A673 (cell line): ENCODE data around the gene FHL1. TPM values are rescaled to one million over a fixed set of nuclear protein-coding genes. Genes with fewer than 3 reads are reported as not detected.

Experiments used
- BruUV-seq: library from RNA; stranded (reverse); fragments of 400-500 nt; replicated peaks from 2 replicates; lab custom pipeline; 2021; lab: Mats Ljungman, UMichigan
- CTCF ChIA-PET: fragments of 300-600 bp; sonication (Branson Sonifier 250); formaldehyde crosslinking; loops from one replicate; lab custom pipeline; 2022; ENCODE audit warnings: antibody characterized with exemption; lab: Charles Lee
- POLR2A ChIA-PET: fragments of 300-600 bp; sonication (Branson Sonifier 250); formaldehyde crosslinking; loops from one replicate; lab custom pipeline; 2022; ENCODE audit warnings: antibody characterized with exemption; ENCODE audit not compliant: low non-redundant PET; lab: Charles Lee
- DNase-seq: peaks from one replicate; pipeline ENCODE4 v3.0.0-alpha.2; 2015; ENCODE audit warnings: low spot score
- H3K27ac ChIP-seq: fragments of 200-600 bp; sonication (generic); 2 replicates; pipeline ENCODE4 v1.5.1; 2016; ENCODE audit warnings: mixed run types, low read depth, mild to moderate bottlenecking, mixed read lengths, antibody characterized with exemption, low read length; ENCODE audit not compliant: poor library complexity, severe bottlenecking
- H3K27me3 ChIP-seq: fragments of 200-600 bp; sonication (generic); replicated peaks from 2 replicates; pipeline ENCODE4 v1.6.1; 2017; ENCODE audit warnings: mixed run types, low read depth, mild to moderate bottlenecking, mixed read lengths, antibody characterized with exemption, low read length; ENCODE audit not compliant: insufficient read depth, poor library complexity
- H3K36me3 ChIP-seq: fragments of 200-600 bp; sonication (generic); 2 replicates; pipeline ENCODE4 v1.6.1; 2016; ENCODE audit warnings: mixed run types, mild to moderate bottlenecking, mixed read lengths, antibody characterized with exemption, low read length; ENCODE audit not compliant: insufficient read depth, poor library complexity, severe bottlenecking
- H3K4me1 ChIP-seq: fragments of 200-600 bp; sonication (generic); 2 replicates; pipeline ENCODE4 v1.6.1; 2017; ENCODE audit warnings: mixed run types, mild to moderate bottlenecking, mixed read lengths, antibody characterized with exemption, low read length; ENCODE audit not compliant: insufficient read depth, poor library complexity, severe bottlenecking
- H3K4me3 ChIP-seq: fragments of 200-600 bp; sonication (generic); 2 replicates; pipeline ENCODE4 v1.5.1; 2016; ENCODE audit warnings: low read depth, mixed run types, mild to moderate bottlenecking, mixed read lengths, low read length; ENCODE audit not compliant: poor library complexity, severe bottlenecking
- H3K9me3 ChIP-seq: fragments of 200-600 bp; sonication (generic); 2 replicates; pipeline ENCODE4 v1.6.1; 2016; ENCODE audit warnings: mixed run types, low read depth, mild to moderate bottlenecking, mixed read lengths, antibody characterized with exemption, low read length; ENCODE audit not compliant: poor library complexity, severe bottlenecking
- CTCF ChIP-seq: fragments of 300-800, 200-600 bp; sonication (generic); conservative IDR thresholded peaks from 2 replicates; pipeline ENCODE4 v1.5.1; 2017; ENCODE audit warnings: low read depth, mild to moderate bottlenecking, antibody characterized with exemption, low read length, moderate library complexity, mixed read lengths
- EZH2 ChIP-seq: fragments of 200-600 bp; sonication (generic); IDR thresholded peaks from 2 replicates; pipeline ENCODE4 v1.6.1; 2017; ENCODE audit warnings: borderline replicate concordance, low read depth, mild to moderate bottlenecking, mixed read lengths, antibody characterized with exemption, low read length; ENCODE audit not compliant: poor library complexity, severe bottlenecking
- intact Hi-C: fragments of 100-400 bp; cut with micrococcal nuclease; formaldehyde crosslinking; loops from one replicate; pipeline ENCODE4 v1.10.0; 2022; ENCODE audit not compliant: unreplicated experiment
- total RNA-seq: library from RNA; stranded (reverse); gene quantifications from 2 replicates; pipeline ENCODE4 v1.2.3, GENCODE V29; 2021

Gene FHL1
- total RNA-seq, 1 experiment from 2014 or later = 14.9 TPM

- H3K9me3 ChIP-seq = no peaks in the 10 kb centered on the region
- no peaks in the 10 kb centered on the region for H3K36me3 ChIP-seq
- ChIA-PET POLR2A (no interaction called here), CTCF (no interaction called here)
- TF ChIP-seq EZH2 (no peak), CTCF (no peak)
- intact Hi-C loops = no loop called here
- BruUV-seq = no TSS peak
- H3K27me3 ChIP-seq = no peaks in the 10 kb centered on the region
- H3K4me1 ChIP-seq = no peaks in the 10 kb centered on the region
- DNase-seq = no peak
- no peak overlapping the region for H3K27ac ChIP-seq
- no peak overlapping the region for H3K4me3 ChIP-seq
Observed at GRCh38 chrX:136212557-136213111, 65.3 kb downstream of the FHL1 start.

- Histone ChIP-seq H3K9me3 (no peaks in the 10 kb centered on the region), H3K27ac (no peak overlapping the region), H3K4me1 (no peaks in the 10 kb centered on the region), H3K36me3 (no peaks in the 10 kb centered on the region), H3K27me3 (no peaks in the 10 kb centered on the region), H3K4me3 (no peak overlapping the region)
- no TSS peak for BruUV-seq
- TF ChIP-seq CTCF (no peak), EZH2 (no peak)
- ChIA-PET CTCF (interaction anchor here (0.5 kb wide), 1 partner anchor 51 kb away, joined by 3 read pairs; no protein-coding TSS in a partner anchor), POLR2A (no interaction called here)
- intact Hi-C loops = no loop called here
- DNase-seq = peak; percentile 26
Observed at GRCh38 chrX:136214551-136214950, 67.2 kb downstream of the FHL1 start.

GRCh38 chrX:136215559-136215958 lies 68.2 kb downstream of the FHL1 start:
- H3K4me1 ChIP-seq = no peaks in the 10 kb centered on the region
- BruUV-seq = no TSS peak
- CTCF ChIA-PET = no interaction called here

More at GRCh38 chrX:136215559-136215958, 68.2 kb downstream of the FHL1 start:
- POLR2A ChIA-PET = no interaction called here
- no peak for DNase-seq
- Histone ChIP-seq H3K27ac (no peak overlapping the region), H3K36me3 (peaks cover 3% of the 10 kb centered on the region), H3K4me3 (no peak overlapping the region), H3K9me3 (no peaks in the 10 kb centered on the region), H3K27me3 (no peaks in the 10 kb centered on the region)
- intact Hi-C loops = no loop called here
- no peak for TF ChIP-seq EZH2
- no peak for TF ChIP-seq CTCF
